ENCODE results near the gene BBX.

BBX gene

DNA sequence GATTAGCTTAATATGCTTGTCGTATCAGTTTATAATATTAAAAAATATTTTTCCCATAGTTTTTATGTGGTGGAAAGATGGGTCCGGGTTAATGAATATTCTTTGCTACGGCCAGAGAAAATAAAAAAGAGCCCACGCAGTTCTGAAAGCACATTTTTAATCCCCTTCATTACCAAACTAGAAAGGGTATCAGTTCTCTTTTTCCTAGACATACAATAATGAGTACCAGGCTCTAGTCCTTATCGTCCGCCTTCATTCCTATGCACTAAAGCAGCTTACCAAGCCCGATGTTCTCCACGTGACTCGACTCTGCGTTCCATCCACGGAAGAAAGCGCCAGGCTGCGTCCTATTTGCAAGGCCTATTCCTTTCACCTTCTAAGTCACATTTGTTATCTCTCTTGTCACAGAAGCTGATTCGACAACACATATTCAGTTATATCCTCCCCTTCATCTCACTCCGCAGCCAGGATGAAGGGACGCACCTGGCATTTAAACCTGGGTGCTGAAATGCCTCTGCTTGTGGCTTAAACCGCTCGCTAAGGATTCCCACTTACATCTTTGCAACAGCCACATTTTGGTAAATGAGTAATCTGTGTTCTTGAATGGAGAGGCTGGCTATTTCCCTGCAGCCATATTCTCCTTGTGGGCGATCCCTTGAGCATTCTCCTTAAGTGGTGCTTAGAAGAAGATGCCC, 311.1 kb downstream of the BBX start:
- TF ChIP-seq FOXP2 (optimal IDR thresholded peaks at IDR 0.05; ENCODE audit: borderline replicate concordance, extremely low read depth, extremely low read length, insufficient read depth) (no peak), SIN3A (IDR thresholded peaks at IDR 0.05; ENCODE audit: borderline replicate concordance, insufficient read depth, low read length) (no peak), TAF1 (IDR thresholded peaks at IDR 0.05; ENCODE audit: borderline replicate concordance, insufficient read depth, low read length) (no peak)

DNA sequence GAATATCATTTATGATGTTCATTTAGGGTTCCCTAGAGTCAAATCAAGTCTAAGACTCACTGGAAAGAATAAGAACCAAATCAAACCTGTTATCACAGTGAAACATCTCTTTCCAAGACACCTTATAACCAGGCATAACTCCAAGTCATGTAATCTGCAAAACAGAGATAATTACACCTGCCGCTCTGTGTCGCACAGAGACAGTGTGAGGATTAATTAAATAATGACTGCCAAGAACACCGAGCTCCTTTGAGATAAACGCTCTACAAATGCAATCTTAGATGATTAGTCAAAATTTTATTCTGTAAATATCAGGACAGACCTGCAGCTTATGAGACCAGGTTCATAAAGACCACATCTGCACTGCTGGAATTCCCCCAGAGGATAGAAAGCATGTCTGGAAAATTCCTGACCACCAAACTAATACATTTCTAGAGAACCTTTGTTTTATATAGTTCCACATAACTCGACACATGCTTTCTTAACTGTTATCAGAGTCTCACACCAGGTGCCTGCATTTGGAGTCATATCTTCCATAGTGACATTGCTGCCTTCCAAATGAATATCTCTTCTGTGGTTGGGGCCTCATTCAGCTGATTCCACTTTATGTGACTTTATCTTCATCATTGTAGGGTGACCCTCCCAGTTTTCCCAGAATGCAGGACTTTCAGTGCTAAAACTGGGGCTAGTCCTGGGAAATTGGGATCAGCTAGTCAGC, 315.3 kb downstream of the BBX start:
- TF ChIP-seq FOXP2 (optimal IDR thresholded peaks at IDR 0.05; ENCODE audit: borderline replicate concordance, extremely low read depth, extremely low read length, insufficient read depth) (no peak), POLR2AphosphoS5 (IDR thresholded peaks at IDR 0.05; ENCODE audit: low read depth, low read length) (no peak), SIN3A (IDR thresholded peaks at IDR 0.05; ENCODE audit: borderline replicate concordance, insufficient read depth, low read length) (no peak), TAF1 (IDR thresholded peaks at IDR 0.05; ENCODE audit: borderline replicate concordance, insufficient read depth, low read length) (no peak)
- TF ChIP-seq, protein P1, sequence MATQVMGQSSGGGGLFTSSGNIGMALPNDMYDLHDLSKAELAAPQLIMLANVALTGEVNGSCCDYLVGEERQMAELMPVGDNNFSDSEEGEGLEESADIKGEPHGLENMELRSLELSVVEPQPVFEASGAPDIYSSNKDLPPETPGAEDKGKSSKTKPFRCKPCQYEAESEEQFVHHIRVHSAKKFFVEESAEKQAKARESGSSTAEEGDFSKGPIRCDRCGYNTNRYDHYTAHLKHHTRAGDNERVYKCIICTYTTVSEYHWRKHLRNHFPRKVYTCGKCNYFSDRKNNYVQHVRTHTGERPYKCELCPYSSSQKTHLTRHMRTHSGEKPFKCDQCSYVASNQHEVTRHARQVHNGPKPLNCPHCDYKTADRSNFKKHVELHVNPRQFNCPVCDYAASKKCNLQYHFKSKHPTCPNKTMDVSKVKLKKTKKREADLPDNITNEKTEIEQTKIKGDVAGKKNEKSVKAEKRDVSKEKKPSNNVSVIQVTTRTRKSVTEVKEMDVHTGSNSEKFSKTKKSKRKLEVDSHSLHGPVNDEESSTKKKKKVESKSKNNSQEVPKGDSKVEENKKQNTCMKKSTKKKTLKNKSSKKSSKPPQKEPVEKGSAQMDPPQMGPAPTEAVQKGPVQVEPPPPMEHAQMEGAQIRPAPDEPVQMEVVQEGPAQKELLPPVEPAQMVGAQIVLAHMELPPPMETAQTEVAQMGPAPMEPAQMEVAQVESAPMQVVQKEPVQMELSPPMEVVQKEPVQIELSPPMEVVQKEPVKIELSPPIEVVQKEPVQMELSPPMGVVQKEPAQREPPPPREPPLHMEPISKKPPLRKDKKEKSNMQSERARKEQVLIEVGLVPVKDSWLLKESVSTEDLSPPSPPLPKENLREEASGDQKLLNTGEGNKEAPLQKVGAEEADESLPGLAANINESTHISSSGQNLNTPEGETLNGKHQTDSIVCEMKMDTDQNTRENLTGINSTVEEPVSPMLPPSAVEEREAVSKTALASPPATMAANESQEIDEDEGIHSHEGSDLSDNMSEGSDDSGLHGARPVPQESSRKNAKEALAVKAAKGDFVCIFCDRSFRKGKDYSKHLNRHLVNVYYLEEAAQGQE (IDR thresholded peaks at IDR 0.05; ENCODE audit: insufficient read depth in 1 of 2, low read depth in 2 of 2, low read length in 2 of 2), result no peak

DNA sequence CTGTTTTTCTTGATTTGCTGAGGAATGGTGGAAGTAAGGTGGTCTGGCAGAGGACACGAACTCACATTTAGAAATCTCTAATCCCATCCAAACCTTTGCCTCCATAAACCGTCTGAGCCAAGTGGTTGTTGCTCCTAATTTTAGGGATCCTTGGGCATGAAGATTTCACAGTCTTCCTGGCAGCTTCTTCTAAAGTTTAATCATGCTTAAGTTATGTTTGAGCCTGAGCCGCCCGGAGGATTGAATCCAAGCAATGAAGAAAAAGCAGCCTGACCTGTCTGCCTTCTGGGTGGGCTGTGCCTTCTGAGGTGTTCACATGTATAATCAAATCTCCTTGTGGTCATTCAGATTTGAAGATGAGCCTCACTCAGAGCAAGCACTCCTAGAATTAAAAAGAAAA, 319.1 kb downstream of the BBX start:
- no peak for TF ChIP-seq POLR2AphosphoS5 (IDR thresholded peaks at IDR 0.05; ENCODE audit: low read depth, low read length)

DNA sequence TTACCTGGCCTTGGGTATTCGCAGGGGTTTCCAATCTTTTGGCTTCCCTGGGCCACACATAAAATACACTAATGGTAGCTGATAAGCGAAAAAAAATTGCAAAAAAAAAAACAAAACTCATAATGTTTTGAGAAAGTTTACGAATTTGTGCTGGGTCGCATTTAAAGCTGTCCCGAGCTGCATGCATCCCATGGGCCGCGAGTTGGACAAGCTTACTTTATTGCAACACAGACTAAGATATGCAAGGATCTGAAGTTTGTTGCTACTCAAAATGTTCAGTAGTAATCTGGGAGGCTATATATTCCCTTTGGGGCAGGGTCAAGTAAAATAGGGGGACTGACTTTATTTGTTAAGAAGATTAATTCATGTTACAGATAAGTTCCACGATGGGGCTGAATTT, 320.2 kb downstream of the BBX start:
- TF ChIP-seq SIN3A (IDR thresholded peaks at IDR 0.05; ENCODE audit: borderline replicate concordance, insufficient read depth, low read length), result no peak
- no peak for TF ChIP-seq POLR2AphosphoS5 (IDR thresholded peaks at IDR 0.05; ENCODE audit: low read depth, low read length)
- TF ChIP-seq FOXP2 (optimal IDR thresholded peaks at IDR 0.05; ENCODE audit: borderline replicate concordance, extremely low read depth, extremely low read length, insufficient read depth), result no peak
- TF ChIP-seq, protein P1 (IDR thresholded peaks at IDR 0.05; ENCODE audit: insufficient read depth in 1 of 2, low read depth in 2 of 2, low read length in 2 of 2), result no peak
- TF ChIP-seq TAF1 (IDR thresholded peaks at IDR 0.05; ENCODE audit: borderline replicate concordance, insufficient read depth, low read length), result no peak

DNA sequence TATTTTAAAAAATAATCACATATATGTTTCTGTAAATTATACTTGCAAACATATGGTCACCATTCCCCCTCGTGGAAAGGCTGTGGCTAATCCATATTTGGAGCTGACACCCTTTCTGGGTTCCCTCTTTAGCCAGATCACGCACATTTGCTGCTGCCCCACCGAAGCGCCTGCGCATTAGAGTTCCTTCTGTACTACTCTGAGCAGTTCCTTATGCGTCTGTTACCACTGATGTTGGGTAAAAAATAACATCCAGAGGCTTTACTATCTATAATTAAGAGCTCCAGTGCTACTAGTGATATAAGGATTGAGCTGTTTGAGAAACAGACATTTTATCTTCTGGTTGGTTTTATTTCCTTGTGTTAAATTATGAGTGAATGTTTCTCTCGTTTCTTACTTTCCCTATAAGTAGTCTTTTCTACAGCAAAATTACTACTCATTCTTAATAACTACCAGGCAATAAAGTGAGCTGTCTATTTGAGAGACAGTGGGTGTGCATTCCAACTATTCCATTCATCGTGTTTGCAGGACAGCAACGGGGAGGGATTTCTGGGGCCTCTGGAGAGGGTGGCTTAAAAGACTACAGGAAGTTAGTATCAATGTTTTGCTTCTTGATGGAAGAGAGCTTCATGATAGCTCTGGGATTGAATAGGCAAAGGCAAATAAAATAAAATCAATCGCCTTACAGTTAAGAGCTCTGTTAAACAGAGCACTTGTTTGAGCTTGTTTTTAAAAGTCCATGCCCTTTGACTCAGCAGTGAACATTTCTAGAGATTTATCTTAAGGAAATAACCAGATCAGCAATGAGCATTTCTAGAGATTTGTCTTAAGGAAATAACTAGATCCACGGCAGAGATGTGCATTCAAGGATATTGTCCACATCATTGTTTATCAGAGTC, 322.9 kb downstream of the BBX start:
- TF ChIP-seq FOXP2 (optimal IDR thresholded peaks at IDR 0.05; ENCODE audit: borderline replicate concordance, extremely low read depth, extremely low read length, insufficient read depth) (no peak), POLR2AphosphoS5 (IDR thresholded peaks at IDR 0.05; ENCODE audit: low read depth, low read length) (no peak), TAF1 (IDR thresholded peaks at IDR 0.05; ENCODE audit: borderline replicate concordance, insufficient read depth, low read length) (no peak), SIN3A (IDR thresholded peaks at IDR 0.05; ENCODE audit: borderline replicate concordance, insufficient read depth, low read length) (no peak)
- TF ChIP-seq, protein P1 (IDR thresholded peaks at IDR 0.05; ENCODE audit: insufficient read depth in 1 of 2, low read depth in 2 of 2, low read length in 2 of 2), result no peak

Measured in PFSK-1 (cell line).